ENCODE data around the gene RNPEPL1.
A peak's percentile ranks its signal among the peaks of the same experiment; 100 is the strongest.

Gene RNPEPL1

DNA sequence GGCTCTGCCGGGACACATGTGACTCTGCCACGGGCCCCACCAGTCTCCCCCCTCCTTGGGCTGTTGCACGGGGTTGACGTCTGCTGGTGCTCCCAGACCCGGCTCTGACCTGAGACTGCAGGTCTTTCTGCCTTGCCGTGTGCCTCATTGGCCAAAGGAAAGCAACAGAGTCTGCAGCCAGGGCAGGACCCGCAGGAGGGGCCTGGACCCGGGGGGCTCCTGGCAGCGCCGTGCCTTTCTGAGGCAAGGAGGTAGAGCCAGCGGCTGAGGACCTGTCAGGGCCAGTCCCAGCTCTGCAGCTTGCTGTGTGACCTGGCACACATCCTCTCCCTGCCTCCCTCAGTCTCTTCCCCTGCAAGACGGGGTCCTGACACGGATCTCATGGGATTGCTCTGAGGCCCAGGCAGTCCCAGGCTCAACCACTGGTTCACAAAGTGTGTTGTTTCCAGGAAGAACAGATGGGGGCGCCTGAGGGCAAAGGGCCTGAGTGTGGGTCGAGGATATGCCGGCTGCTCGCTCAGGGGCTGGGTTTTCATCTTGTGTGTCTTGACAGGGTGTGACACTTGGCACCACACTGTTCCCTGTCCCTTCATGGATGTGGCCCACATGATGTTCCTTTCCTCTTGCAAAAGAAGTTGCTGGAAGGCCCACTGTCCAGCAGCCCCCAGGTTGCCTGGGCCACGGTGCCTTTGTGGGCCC, 27.2 kb downstream of the RNPEPL1 start:
- Histone ChIP-seq H3K27me3 (ENCODE audit: insufficient read depth, poor library complexity, severe bottlenecking) (no peaks in the 10 kb centered on the region), H3K4me3 (replicated peaks; ENCODE audit: insufficient read depth, low read length) (no peak overlapping the region), H3K27ac (replicated peaks) (no peak overlapping the region)
- TF ChIP-seq, protein P1, sequence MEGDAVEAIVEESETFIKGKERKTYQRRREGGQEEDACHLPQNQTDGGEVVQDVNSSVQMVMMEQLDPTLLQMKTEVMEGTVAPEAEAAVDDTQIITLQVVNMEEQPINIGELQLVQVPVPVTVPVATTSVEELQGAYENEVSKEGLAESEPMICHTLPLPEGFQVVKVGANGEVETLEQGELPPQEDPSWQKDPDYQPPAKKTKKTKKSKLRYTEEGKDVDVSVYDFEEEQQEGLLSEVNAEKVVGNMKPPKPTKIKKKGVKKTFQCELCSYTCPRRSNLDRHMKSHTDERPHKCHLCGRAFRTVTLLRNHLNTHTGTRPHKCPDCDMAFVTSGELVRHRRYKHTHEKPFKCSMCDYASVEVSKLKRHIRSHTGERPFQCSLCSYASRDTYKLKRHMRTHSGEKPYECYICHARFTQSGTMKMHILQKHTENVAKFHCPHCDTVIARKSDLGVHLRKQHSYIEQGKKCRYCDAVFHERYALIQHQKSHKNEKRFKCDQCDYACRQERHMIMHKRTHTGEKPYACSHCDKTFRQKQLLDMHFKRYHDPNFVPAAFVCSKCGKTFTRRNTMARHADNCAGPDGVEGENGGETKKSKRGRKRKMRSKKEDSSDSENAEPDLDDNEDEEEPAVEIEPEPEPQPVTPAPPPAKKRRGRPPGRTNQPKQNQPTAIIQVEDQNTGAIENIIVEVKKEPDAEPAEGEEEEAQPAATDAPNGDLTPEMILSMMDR (IDR thresholded peaks at IDR 0.05; ENCODE audit: insufficient read depth, low read length), result peak; percentile 26
- no peak for TF ChIP-seq SPI1 (IDR thresholded peaks at IDR 0.05; ENCODE audit: borderline replicate concordance, low read depth)
- no peak for TF ChIP-seq GABPA (IDR thresholded peaks at IDR 0.05; ENCODE audit: low read depth)
- peak in 1 of 2 experiments; percentile 66 for DNase-seq (ENCODE audit: low read depth in 1 of 2, low spot score in 1 of 2)

DNA sequence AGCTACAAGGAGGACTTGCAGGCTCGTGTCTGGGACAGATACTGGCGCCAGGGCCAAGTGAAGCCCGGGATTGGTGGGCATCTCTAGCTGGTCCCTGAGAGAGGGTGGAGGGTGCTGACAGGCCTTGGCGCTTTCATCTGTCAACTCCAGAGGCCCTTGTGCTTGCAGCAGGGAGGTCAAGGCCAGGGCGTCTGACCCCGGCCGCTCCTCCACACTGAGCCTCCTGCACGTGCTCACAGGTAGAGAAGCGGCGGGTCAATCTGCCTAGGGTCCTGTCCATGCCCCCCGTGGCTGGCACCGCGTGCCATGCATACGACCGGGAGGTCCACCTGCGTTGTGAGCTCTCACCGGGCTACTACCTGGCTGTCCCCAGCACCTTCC, 27.8 kb downstream of the RNPEPL1 start:
- DNase-seq (ENCODE audit: low read depth in 1 of 2, low spot score in 1 of 2), result no peak
- H3K27me3 ChIP-seq (ENCODE audit: insufficient read depth, poor library complexity, severe bottlenecking), result no peaks in the 10 kb centered on the region
- no peak overlapping the region for H3K27ac ChIP-seq (replicated peaks)
- TF ChIP-seq POLR2AphosphoS5 (IDR thresholded peaks at IDR 0.05; ENCODE audit: low read depth), result no peak
- TF ChIP-seq, protein P2, sequence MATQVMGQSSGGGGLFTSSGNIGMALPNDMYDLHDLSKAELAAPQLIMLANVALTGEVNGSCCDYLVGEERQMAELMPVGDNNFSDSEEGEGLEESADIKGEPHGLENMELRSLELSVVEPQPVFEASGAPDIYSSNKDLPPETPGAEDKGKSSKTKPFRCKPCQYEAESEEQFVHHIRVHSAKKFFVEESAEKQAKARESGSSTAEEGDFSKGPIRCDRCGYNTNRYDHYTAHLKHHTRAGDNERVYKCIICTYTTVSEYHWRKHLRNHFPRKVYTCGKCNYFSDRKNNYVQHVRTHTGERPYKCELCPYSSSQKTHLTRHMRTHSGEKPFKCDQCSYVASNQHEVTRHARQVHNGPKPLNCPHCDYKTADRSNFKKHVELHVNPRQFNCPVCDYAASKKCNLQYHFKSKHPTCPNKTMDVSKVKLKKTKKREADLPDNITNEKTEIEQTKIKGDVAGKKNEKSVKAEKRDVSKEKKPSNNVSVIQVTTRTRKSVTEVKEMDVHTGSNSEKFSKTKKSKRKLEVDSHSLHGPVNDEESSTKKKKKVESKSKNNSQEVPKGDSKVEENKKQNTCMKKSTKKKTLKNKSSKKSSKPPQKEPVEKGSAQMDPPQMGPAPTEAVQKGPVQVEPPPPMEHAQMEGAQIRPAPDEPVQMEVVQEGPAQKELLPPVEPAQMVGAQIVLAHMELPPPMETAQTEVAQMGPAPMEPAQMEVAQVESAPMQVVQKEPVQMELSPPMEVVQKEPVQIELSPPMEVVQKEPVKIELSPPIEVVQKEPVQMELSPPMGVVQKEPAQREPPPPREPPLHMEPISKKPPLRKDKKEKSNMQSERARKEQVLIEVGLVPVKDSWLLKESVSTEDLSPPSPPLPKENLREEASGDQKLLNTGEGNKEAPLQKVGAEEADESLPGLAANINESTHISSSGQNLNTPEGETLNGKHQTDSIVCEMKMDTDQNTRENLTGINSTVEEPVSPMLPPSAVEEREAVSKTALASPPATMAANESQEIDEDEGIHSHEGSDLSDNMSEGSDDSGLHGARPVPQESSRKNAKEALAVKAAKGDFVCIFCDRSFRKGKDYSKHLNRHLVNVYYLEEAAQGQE (IDR thresholded peaks at IDR 0.05; ENCODE audit: insufficient replicate concordance, low read depth), result no peak
- no peak for TF ChIP-seq GABPA (IDR thresholded peaks at IDR 0.05; ENCODE audit: low read depth)
- no peak for TF ChIP-seq SPI1 (IDR thresholded peaks at IDR 0.05; ENCODE audit: borderline replicate concordance, low read depth)
- TF ChIP-seq, protein P1 (IDR thresholded peaks at IDR 0.05; ENCODE audit: insufficient read depth, low read length), result no peak
- H3K4me3 ChIP-seq (replicated peaks; ENCODE audit: insufficient read depth, low read length), result no peak overlapping the region

DNA sequence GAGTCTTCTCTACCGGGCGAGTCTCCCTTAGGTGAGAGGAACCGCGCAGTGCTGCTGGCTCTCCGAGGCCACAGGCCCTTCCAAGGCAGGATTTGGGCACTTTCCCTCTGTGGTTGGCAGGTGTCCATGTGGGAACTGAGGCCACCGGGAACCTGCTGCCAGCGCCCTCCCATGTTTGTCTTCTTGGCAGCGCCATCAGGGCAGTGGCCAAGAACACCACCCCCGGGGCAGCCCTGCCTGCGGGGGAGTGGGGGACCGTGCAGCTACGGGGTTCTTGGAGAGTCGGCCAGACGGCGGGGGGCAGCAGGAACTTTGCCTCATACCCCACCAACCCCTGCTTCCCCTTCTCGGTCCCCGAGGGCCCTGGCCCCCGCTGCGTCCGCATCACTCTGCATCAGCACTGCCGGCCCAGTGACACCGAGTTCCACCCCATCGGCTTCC, 28.2 kb downstream of the RNPEPL1 start:
- no peaks in the 10 kb centered on the region for H3K27me3 ChIP-seq (ENCODE audit: insufficient read depth, poor library complexity, severe bottlenecking)
- H3K27ac ChIP-seq (replicated peaks), result no peak overlapping the region
- TF ChIP-seq SPI1 (IDR thresholded peaks at IDR 0.05; ENCODE audit: borderline replicate concordance, low read depth), result no peak
- TF ChIP-seq, protein P1 (IDR thresholded peaks at IDR 0.05; ENCODE audit: insufficient read depth, low read length), result no peak
- TF ChIP-seq POLR2AphosphoS5 (IDR thresholded peaks at IDR 0.05; ENCODE audit: low read depth), result no peak
- TF ChIP-seq GABPA (IDR thresholded peaks at IDR 0.05; ENCODE audit: low read depth), result no peak
- TF ChIP-seq, protein P2 (IDR thresholded peaks at IDR 0.05; ENCODE audit: insufficient replicate concordance, low read depth), result no peak
- no peak for DNase-seq (ENCODE audit: low read depth in 1 of 2, low spot score in 1 of 2)
- H3K4me3 ChIP-seq (replicated peaks; ENCODE audit: insufficient read depth, low read length), result no peak overlapping the region

DNA sequence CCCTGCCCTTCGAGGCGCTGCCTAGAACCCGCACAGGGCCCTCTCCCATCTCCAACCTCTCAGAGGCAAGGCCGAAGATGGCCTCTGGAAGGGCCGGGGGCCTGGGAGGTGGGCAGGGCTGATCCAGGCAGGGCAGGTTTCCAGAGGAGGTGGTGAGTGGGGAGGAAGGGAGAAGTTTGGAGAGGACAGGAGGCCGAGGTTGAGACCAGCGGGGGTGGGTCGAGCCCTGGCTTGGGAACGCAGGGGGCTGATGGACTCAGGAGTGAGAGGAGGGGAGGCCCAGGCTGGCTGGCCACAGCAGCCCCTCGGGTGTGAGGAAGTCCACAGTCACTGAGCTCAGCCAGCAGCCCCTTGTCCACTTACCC, 28.8 kb downstream of the RNPEPL1 start:
- Histone ChIP-seq H3K27me3 (ENCODE audit: insufficient read depth, poor library complexity, severe bottlenecking) (no peaks in the 10 kb centered on the region), H3K27ac (replicated peaks) (no peak overlapping the region), H3K4me3 (replicated peaks; ENCODE audit: insufficient read depth, low read length) (no peak overlapping the region)
- TF ChIP-seq GABPA (IDR thresholded peaks at IDR 0.05; ENCODE audit: low read depth) (no peak), POLR2AphosphoS5 (IDR thresholded peaks at IDR 0.05; ENCODE audit: low read depth) (no peak), SPI1 (IDR thresholded peaks at IDR 0.05; ENCODE audit: borderline replicate concordance, low read depth) (no peak)
- TF ChIP-seq, protein P1 (IDR thresholded peaks at IDR 0.05; ENCODE audit: insufficient read depth, low read length), result no peak
- TF ChIP-seq, protein P2 (IDR thresholded peaks at IDR 0.05; ENCODE audit: insufficient replicate concordance, low read depth), result no peak
- no peak for DNase-seq (ENCODE audit: low read depth in 1 of 2, low spot score in 1 of 2)

Measured in HL-60 (cell line).